HEK293 (cell line): ENCODE results near the gene ARCN1.
A peak's percentile ranks its signal among the peaks of the same experiment; 100 is the strongest.

ENCODE experiments used
- CTCF ChIA-PET: fragments of 350-600 bp; formaldehyde crosslinking; extraction: SDS; loops from one replicate; lab custom pipeline; 2021; ENCODE audit warnings: antibody characterized with exemption; lab: Yijun Ruan, JAX
- POLR2A ChIA-PET: fragments of 300-600 bp; formaldehyde crosslinking; extraction: SDS; loops from one replicate; lab custom pipeline; 2020; ENCODE audit warnings: antibody characterized with exemption, inconsistent platforms; lab: Yijun Ruan, JAX
- H3K27ac ChIP-seq: fragments of 200-500 bp; sonication (Bioruptor generic); 2 replicates; pipeline ENCODE4 v1.5.1; 2014; ENCODE audit warnings: low read depth, low read length, control low read depth, inconsistent platforms; ENCODE audit errors: extremely low read depth
- H3K36me3 ChIP-seq, 2 experiments: fragments of 200-500 bp in 1 of 2; sonication (Bioruptor generic) in 1 of 2; 1 replicate in 1 of 2; 2 replicates in 1 of 2; pipeline ENCODE4 v1.5.1; 2014 to 2017; ENCODE audit warnings: inconsistent platforms in 2 of 2, low read length in 2 of 2; ENCODE audit not compliant: control insufficient read depth in 2 of 2, insufficient read depth in 1 of 2
- H3K4me1 ChIP-seq: fragments of 200-500 bp; sonication (Bioruptor generic); 2 replicates; pipeline ENCODE4 v1.5.1; 2014; ENCODE audit warnings: mild to moderate bottlenecking, low read length, inconsistent platforms; ENCODE audit not compliant: control insufficient read depth, insufficient read depth
- H3K4me3 ChIP-seq: 2 replicates; pipeline ENCODE4 v1.5.1; 2011; ENCODE audit warnings: low read depth, mild to moderate bottlenecking, control low read depth, low read length, moderate library complexity
- H3K9me3 ChIP-seq: fragments of 200-500 bp; sonication (Bioruptor generic); 2 replicates; pipeline ENCODE4 v1.5.1; 2014; ENCODE audit warnings: low read depth, low read length, inconsistent platforms; ENCODE audit not compliant: control insufficient read depth, insufficient read depth
- BCL11A ChIP-seq: fragments of 450-650 bp; formaldehyde crosslinking; IDR thresholded peaks from 2 replicates; pipeline ENCODE4 v1.5.1; 2016; ENCODE audit warnings: low read depth, missing biosample characterization, missing genetic modification characterization
- GLIS2 ChIP-seq: fragments of 450-650 bp; formaldehyde crosslinking; IDR thresholded peaks from 2 replicates; pipeline ENCODE4 v1.5.1; 2016; ENCODE audit warnings: missing biosample characterization, missing genetic modification characterization
- PRDM1 ChIP-seq: fragments of 450-650 bp; formaldehyde crosslinking; IDR thresholded peaks from 2 replicates; pipeline ENCODE4; 2016; ENCODE audit warnings: missing biosample characterization, missing genetic modification characterization
- SALL2 ChIP-seq: fragments of 450-650 bp; formaldehyde crosslinking; IDR thresholded peaks from 2 replicates; pipeline ENCODE4 v1.5.0; 2017; ENCODE audit warnings: missing biosample characterization, mild to moderate bottlenecking, missing genetic modification characterization, borderline replicate concordance
- SP2 ChIP-seq: fragments of 450-650 bp; formaldehyde crosslinking; IDR thresholded peaks from 2 replicates; pipeline ENCODE4 v1.5.1; 2016; ENCODE audit warnings: missing biosample characterization, missing genetic modification characterization
- TCF7L2 ChIP-seq: IDR thresholded peaks from 2 replicates; pipeline ENCODE4 v1.6.1; 2011; ENCODE audit warnings: low read depth, mild to moderate bottlenecking, inconsistent platforms, low read length, moderate library complexity, borderline replicate concordance
- ZBTB17 ChIP-seq: fragments of 450-650 bp; formaldehyde crosslinking; IDR thresholded peaks from 2 replicates; pipeline ENCODE4 v1.5.1; 2016; ENCODE audit warnings: missing biosample characterization, missing genetic modification characterization
- ZBTB48 ChIP-seq: fragments of 450-650 bp; formaldehyde crosslinking; IDR thresholded peaks from 2 replicates; pipeline ENCODE4 v1.5.1; 2016; ENCODE audit warnings: missing biosample characterization, missing genetic modification characterization
- ZEB2 ChIP-seq: fragments of 450-650 bp; formaldehyde crosslinking; IDR thresholded peaks from 2 replicates; pipeline ENCODE4 v1.5.1; 2016; ENCODE audit warnings: missing biosample characterization, missing genetic modification characterization
- ZNF341 ChIP-seq: fragments of 450-650 bp; formaldehyde crosslinking; IDR thresholded peaks from 2 replicates; pipeline ENCODE4; 2016; ENCODE audit warnings: low read depth, missing biosample characterization, missing genetic modification characterization
- ZNF629 ChIP-seq: fragments of 450-650 bp; formaldehyde crosslinking; IDR thresholded peaks from 2 replicates; pipeline ENCODE4 v1.5.1; 2017; ENCODE audit warnings: missing biosample characterization, missing genetic modification characterization
- ZNF777 ChIP-seq: fragments of 450-650 bp; formaldehyde crosslinking; IDR thresholded peaks from 2 replicates; pipeline ENCODE4 v1.5.1; 2017; ENCODE audit warnings: missing biosample characterization, missing genetic modification characterization, borderline replicate concordance
- TF ChIP-seq, protein P1 (sequence below): fragments of 450-650 bp; formaldehyde crosslinking; IDR thresholded peaks from 2 replicates; pipeline ENCODE4 v1.5.1; 2016; ENCODE audit warnings: missing biosample characterization, missing genetic modification characterization
- TF ChIP-seq, protein P2 (sequence below): fragments of 450-650 bp; formaldehyde crosslinking; IDR thresholded peaks from 2 replicates; pipeline ENCODE4 v1.5.1; 2016; ENCODE audit warnings: missing biosample characterization, missing genetic modification characterization
- TF ChIP-seq, protein P3 (sequence below): fragments of 450-650 bp; formaldehyde crosslinking; IDR thresholded peaks from 2 replicates; pipeline ENCODE4 v1.5.1; 2017; ENCODE audit warnings: missing biosample characterization, missing genetic modification characterization

Gene ARCN1

DNA sequence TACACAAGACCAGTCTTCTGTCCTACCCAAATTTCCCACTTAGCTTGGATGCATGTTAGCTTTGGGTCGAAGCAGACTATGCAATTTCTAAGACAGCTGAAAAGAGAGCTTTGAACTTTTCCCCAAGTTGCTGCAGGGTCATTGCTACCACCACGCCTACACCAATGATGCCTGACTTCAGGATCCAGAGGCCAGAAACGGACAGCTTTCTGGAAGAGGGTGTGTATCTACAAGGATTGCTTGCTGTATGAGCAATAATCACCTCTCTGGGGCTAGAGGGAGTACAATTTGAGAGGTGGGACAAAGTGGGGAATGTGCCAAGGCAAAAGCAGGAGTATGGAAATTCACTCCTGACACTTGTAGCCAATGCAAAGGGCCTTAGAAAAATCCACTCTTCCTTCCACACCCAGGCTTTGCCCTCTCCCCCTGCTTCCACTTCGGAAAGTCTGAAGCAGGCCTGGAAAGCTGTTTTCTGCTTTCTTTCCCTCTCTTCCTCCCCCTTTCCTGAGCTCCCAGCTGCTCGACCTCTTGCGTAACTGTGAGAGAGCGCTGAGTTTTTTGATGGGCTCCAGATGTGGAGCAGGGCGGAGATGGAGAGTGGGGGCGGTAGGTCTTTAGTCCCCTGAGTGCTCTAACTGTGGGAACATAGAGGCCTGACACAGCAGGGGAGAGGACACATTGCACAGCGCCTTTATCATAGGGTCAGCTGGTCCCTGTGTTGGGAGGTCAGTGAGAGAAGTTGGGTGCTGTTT lies 33.1 kb downstream of the ARCN1 start (continued):
- TF ChIP-seq, protein P1, sequence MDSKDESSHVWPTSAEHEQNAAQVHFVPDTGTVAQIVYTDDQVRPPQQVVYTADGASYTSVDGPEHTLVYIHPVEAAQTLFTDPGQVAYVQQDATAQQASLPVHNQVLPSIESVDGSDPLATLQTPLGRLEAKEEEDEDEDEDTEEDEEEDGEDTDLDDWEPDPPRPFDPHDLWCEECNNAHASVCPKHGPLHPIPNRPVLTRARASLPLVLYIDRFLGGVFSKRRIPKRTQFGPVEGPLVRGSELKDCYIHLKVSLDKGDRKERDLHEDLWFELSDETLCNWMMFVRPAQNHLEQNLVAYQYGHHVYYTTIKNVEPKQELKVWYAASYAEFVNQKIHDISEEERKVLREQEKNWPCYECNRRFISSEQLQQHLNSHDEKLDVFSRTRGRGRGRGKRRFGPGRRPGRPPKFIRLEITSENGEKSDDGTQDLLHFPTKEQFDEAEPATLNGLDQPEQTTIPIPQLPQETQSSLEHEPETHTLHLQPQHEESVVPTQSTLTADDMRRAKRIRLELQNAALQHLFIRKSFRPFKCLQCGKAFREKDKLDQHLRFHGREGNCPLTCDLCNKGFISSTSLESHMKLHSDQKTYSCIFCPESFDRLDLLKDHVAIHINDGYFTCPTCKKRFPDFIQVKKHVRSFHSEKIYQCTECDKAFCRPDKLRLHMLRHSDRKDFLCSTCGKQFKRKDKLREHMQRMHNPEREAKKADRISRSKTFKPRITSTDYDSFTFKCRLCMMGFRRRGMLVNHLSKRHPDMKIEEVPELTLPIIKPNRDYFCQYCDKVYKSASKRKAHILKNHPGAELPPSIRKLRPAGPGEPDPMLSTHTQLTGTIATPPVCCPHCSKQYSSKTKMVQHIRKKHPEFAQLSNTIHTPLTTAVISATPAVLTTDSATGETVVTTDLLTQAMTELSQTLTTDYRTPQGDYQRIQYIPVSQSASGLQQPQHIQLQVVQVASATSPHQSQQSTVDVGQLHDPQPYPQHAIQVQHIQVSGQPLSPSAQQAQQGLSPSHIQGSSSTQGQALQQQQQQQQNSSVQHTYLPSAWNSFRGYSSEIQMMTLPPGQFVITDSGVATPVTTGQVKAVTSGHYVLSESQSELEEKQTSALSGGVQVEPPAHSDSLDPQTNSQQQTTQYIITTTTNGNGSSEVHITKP (tag by site-specific recombination): peak; percentile 61
- TF ChIP-seq BCL11A (no peak), PRDM1 (tag by site-specific recombination) (peak; percentile 71)

DNA sequence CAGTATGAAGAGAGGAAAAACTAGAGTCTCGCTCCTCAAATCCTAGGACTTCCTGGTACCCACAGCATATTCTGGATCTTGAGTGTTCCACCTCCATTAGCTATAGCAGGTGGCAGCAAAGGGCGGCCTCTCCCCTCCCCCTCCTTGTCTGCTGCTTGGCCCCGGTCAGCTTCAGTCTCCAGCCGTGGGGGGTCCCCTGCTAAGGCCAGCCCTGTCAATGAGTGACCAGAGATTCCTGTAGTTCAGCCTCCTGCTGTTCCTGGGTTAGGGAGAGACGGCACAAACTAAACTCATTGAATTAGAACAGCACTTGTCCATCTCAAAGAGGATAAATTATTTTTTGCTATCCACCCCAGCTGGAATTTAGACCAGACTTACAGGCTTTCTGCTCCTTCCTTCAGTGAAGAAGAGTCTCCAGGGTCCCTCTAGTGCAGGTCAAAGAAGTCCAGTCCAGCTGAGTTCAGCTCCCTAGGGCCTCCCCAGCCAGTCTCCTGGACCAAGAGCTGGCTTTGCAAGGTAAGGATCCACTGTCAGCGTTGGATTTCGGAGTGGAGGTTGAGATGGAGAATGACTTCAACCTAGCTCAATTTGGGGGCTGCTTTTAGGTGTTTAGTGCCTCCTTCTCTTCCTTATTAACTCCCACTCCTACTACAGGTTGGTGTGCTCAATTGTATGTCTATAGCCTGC lies 34.1 kb downstream of the ARCN1 start:
- Histone ChIP-seq H3K4me1 (no peaks in the 10 kb centered on the region), H3K36me3 (peaks cover 3 to 13% of the 10 kb centered on the region in 2 experiments; a peak in 1 of 3 replicates), H3K27ac (no peak overlapping the region), H3K4me3 (no peak overlapping the region), H3K9me3 (no peaks in the 10 kb centered on the region)
- ChIA-PET CTCF (interaction anchor here (0.6 to 6.2 kb wide), 11 partner anchors 8 to 461 kb away, joined by 3 to 41 read pairs (median 5); no protein-coding TSS in a partner anchor), POLR2A (interaction anchor here (1.0 to 8.0 kb wide), 3 partner anchors 14 to 36 kb away, joined by 3 to 72 read pairs (median 3); partner anchors contain the start of gene ARCN1)
- TF ChIP-seq GLIS2 (tag by site-specific recombination) (0 out of 2 replicates have a peak, but pooled peaks have one; percentile 25), SALL2 (tag by site-specific recombination) (no peak)

DNA sequence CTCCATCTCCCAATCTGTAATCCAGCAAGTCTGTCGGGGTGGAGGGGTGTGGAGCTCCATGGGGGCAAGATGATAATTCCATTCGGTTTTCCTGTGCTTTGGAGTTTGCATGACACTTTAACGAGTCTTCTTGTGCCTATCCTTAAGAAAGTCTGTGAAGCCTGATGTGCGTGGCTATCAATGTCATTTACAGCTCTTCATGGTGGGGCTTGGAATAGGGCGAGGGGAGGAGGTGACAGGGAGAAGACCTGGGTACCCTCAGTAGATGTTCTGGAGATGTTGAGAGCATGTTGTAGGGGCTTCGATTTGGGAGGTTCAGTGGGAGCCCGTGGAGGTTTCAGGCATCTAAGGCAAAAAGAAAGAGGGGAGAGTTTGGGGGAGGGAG lies 34.6 kb downstream of the ARCN1 start:
- ChIA-PET POLR2A (interaction anchor here (0.6 to 8.0 kb wide), 7 partner anchors 14 to 430 kb away, joined by 3 to 72 read pairs (median 6); partner anchors contain the start of gene DDX6), CTCF (interaction anchor here (0.7 to 6.2 kb wide), 11 partner anchors 9 to 584 kb away, joined by 3 to 41 read pairs (median 5); no protein-coding TSS in a partner anchor)
- TF ChIP-seq ZBTB17 (tag by site-specific recombination): peak; percentile 36; the same call in 1 of the 2 replicates
- TF ChIP-seq TCF7L2: no peak
- TF ChIP-seq ZNF777 (tag by site-specific recombination): no peak
- H3K4me1 ChIP-seq: no peaks in the 10 kb centered on the region
- no peaks in the 10 kb centered on the region for H3K9me3 ChIP-seq
- no peak overlapping the region for H3K27ac ChIP-seq
- no peak overlapping the region for H3K4me3 ChIP-seq
- peaks cover 3 to 7% of the 10 kb centered on the region in 2 experiments; a peak in 1 of 3 replicates for H3K36me3 ChIP-seq

DNA sequence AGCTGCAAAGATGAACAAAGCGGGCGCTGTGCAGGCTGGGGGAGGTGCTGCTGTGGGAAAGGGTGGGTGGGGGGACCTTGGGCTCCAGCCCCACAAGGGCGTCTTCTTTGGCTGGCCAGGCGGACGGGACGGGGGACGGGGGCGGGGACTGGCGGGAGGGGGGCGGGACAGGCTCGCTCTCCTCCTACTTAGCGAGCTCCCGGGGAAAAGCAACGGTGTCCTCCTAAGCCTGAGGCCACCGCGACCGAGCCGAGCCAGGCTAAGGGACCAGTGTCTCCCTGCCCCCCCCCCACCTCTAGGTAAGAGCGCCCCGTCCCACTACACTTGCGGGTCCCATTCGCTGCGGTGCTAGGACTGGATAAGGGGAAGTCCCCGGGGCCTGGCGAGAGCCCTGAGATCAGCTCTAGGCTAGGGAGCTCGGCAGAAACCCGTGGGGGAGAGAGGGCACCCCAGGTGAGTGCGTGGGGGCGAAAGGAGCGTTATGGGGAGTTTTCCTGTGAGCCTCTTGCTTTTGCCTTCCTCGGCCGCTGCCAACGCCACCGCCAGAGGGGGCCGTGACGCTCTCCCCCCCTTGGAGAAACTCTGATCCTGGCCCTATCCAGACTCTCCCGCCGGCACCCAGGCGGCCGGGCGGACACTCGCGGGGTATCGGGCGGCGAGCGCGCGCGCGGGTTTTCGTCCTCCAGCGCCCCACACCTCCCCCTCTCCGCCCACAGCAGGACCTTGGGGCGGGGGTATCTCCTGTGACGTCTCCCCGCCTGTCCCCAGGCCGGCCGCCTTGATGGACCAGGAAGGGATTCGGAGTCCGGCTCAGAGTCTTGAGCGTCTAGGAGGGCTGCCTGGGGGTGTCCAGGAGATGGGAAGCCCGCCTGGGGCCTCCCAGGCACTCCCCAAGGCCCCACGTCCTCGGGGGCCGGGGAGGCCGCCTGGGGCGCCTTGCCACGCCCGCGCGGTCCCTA lies 35.5 kb downstream of the ARCN1 start, which contains the start of gene PHLDB1:
TSS of gene PHLDB1 (plus strand) at position 215 of the 959 bp plus-strand sequence. CDS start 6,222 bp downstream, outside the sequence.
- ChIA-PET POLR2A (interaction anchor here (0.6 to 8.0 kb wide), 9 partner anchors 13 to 429 kb away, joined by 3 to 72 read pairs (median 5); partner anchors contain the start of gene DDX6), CTCF (interaction anchor here (0.7 to 6.2 kb wide), 12 partner anchors 11 to 583 kb away, joined by 3 to 41 read pairs (median 4); no protein-coding TSS in a partner anchor)
- H3K4me1 ChIP-seq: no peaks in the 10 kb centered on the region
- H3K36me3 ChIP-seq: no peaks in the 10 kb centered on the region
- H3K27ac ChIP-seq: no peak within 1 kb of the TSS; the same call in 1 of the 2 replicates
- H3K9me3 ChIP-seq: no peaks in the 10 kb centered on the region
- H3K4me3 ChIP-seq: peak within 1 kb of the TSS; percentile 59
- TF ChIP-seq SP2 (tag by site-specific recombination) (0 out of 2 replicates have a peak, but pooled peaks have one; percentile 7), ZNF629 (tag by site-specific recombination) (peak; percentile 49), ZNF341 (tag by site-specific recombination) (peak; percentile 32; the same call in 1 of the 2 replicates), ZEB2 (tag by site-specific recombination) (peak; percentile 23; the same call in 1 of the 2 replicates), ZBTB48 (tag by site-specific recombination) (peak; percentile 81; the same call in 1 of the 2 replicates), GLIS2 (tag by site-specific recombination) (peak; percentile 85)
- TF ChIP-seq, protein P2, sequence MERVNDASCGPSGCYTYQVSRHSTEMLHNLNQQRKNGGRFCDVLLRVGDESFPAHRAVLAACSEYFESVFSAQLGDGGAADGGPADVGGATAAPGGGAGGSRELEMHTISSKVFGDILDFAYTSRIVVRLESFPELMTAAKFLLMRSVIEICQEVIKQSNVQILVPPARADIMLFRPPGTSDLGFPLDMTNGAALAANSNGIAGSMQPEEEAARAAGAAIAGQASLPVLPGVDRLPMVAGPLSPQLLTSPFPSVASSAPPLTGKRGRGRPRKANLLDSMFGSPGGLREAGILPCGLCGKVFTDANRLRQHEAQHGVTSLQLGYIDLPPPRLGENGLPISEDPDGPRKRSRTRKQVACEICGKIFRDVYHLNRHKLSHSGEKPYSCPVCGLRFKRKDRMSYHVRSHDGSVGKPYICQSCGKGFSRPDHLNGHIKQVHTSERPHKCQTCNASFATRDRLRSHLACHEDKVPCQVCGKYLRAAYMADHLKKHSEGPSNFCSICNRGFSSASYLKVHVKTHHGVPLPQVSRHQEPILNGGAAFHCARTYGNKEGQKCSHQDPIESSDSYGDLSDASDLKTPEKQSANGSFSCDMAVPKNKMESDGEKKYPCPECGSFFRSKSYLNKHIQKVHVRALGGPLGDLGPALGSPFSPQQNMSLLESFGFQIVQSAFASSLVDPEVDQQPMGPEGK (tag by site-specific recombination): peak; percentile 67
- TF ChIP-seq, protein P3, sequence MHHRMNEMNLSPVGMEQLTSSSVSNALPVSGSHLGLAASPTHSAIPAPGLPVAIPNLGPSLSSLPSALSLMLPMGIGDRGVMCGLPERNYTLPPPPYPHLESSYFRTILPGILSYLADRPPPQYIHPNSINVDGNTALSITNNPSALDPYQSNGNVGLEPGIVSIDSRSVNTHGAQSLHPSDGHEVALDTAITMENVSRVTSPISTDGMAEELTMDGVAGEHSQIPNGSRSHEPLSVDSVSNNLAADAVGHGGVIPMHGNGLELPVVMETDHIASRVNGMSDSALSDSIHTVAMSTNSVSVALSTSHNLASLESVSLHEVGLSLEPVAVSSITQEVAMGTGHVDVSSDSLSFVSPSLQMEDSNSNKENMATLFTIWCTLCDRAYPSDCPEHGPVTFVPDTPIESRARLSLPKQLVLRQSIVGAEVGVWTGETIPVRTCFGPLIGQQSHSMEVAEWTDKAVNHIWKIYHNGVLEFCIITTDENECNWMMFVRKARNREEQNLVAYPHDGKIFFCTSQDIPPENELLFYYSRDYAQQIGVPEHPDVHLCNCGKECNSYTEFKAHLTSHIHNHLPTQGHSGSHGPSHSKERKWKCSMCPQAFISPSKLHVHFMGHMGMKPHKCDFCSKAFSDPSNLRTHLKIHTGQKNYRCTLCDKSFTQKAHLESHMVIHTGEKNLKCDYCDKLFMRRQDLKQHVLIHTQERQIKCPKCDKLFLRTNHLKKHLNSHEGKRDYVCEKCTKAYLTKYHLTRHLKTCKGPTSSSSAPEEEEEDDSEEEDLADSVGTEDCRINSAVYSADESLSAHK (tag by site-specific recombination): 0 out of 2 replicates have a peak, but pooled peaks have one; percentile 28
